OCI-LY7 (cell line): ENCODE measurements around the gene PRKAG2. TPM values are rescaled to one million over a fixed set of nuclear protein-coding genes. Genes with fewer than 3 reads are reported as not detected.

Source experiments
- BruUV-seq: library from RNA; stranded (reverse); fragments of 400-500 nt; replicated peaks from 2 replicates; lab custom pipeline; 2021; lab: Mats Ljungman, UMichigan
- CTCF ChIA-PET: fragments of 300-600 bp; sonication (Branson Sonifier 250); formaldehyde crosslinking; loops from one replicate; lab custom pipeline; 2022; ENCODE audit warnings: antibody characterized with exemption; ENCODE audit not compliant: unreplicated experiment; lab: Charles Lee
- POLR2A ChIA-PET: fragments of 300-600 bp; sonication (Branson Sonifier 250); formaldehyde crosslinking; loops from one replicate; lab custom pipeline; 2022; ENCODE audit warnings: antibody characterized with exemption; lab: Charles Lee
- DNase-seq: peaks from one replicate; pipeline ENCODE4 v3.0.0-alpha.2; 2015; ENCODE audit warnings: low spot score
- H2AFZ ChIP-seq: fragments of 200-600 bp; sonication (generic), shearing (Covaris generic); 2 replicates; pipeline ENCODE4 v1.6.1; 2014; ENCODE audit warnings: mild to moderate bottlenecking, antibody characterized with exemption, low read length, moderate library complexity
- H3K27ac ChIP-seq: fragments of 200-600 bp; sonication (generic); 2 replicates; pipeline ENCODE4 v1.5.1; 2014; ENCODE audit warnings: mixed run types, low read depth, mild to moderate bottlenecking, moderate library complexity, low read length, inconsistent platforms; ENCODE audit not compliant: poor library complexity, severe bottlenecking
- H3K36me3 ChIP-seq: fragments of 200-600 bp; sonication (generic); 2 replicates; pipeline ENCODE4 v1.6.1; 2014; ENCODE audit warnings: mild to moderate bottlenecking, antibody characterized with exemption, low read length, moderate library complexity, mixed read lengths; ENCODE audit not compliant: insufficient read depth
- H3K4me1 ChIP-seq: fragments of 200-600 bp; sonication (generic); 2 replicates; pipeline ENCODE4 v1.5.1; 2014; ENCODE audit warnings: mild to moderate bottlenecking, low read length; ENCODE audit not compliant: insufficient read depth, poor library complexity, severe bottlenecking
- H3K4me2 ChIP-seq: fragments of 200-600 bp; sonication (generic); 2 replicates; pipeline ENCODE4 v1.6.1; 2014; ENCODE audit warnings: mild to moderate bottlenecking, low read length
- H3K4me3 ChIP-seq: fragments of 200-600 bp; sonication (generic); 2 replicates; pipeline ENCODE4 v1.5.1; 2014; ENCODE audit warnings: mild to moderate bottlenecking, low read depth, low read length; ENCODE audit not compliant: poor library complexity, severe bottlenecking
- H3K79me2 ChIP-seq: fragments of 200-600 bp; sonication (generic); 2 replicates; pipeline ENCODE4 v1.6.1; 2016; ENCODE audit warnings: low read depth, mild to moderate bottlenecking, low read length, moderate library complexity, mixed read lengths; ENCODE audit not compliant: insufficient read depth
- H3K9me2 ChIP-seq: fragments of 200-600 bp; sonication (generic); 2 replicates; pipeline ENCODE4 v1.6.1; 2016; ENCODE audit warnings: mild to moderate bottlenecking, low read length, mixed read lengths; ENCODE audit not compliant: insufficient read depth
- H3K9me3 ChIP-seq: fragments of 200-600 bp; sonication (generic); 2 replicates; pipeline ENCODE4 v1.6.1; 2014; ENCODE audit warnings: mild to moderate bottlenecking, mixed run types, low read length, mixed read lengths
- H4K20me1 ChIP-seq: fragments of 200-600 bp; sonication (generic); 2 replicates; pipeline ENCODE4 v1.6.1; 2014; ENCODE audit warnings: mild to moderate bottlenecking, antibody characterized with exemption, low read length, moderate library complexity, mixed read lengths; ENCODE audit not compliant: insufficient read depth
- CTCF ChIP-seq: fragments of 200-600 bp; sonication (generic); conservative IDR thresholded peaks from 2 replicates; pipeline ENCODE4 v1.5.1; 2014; ENCODE audit warnings: mild to moderate bottlenecking, antibody characterized with exemption, low read length, moderate library complexity, mixed read lengths
- EZH2phosphoT487 ChIP-seq: fragments of 200-600 bp; sonication (generic); IDR thresholded peaks from 2 replicates; pipeline ENCODE4 v1.6.1; 2018; ENCODE audit warnings: low read depth, borderline replicate concordance, mild to moderate bottlenecking, mixed run types, antibody characterized with exemption, low read length, moderate library complexity, mixed read lengths
- intact Hi-C: fragments of 100-400 bp; cut with micrococcal nuclease; formaldehyde crosslinking; loops from one replicate; pipeline ENCODE4 v1.10.0; 2022; ENCODE audit not compliant: unreplicated experiment
- total RNA-seq, 2 experiments: library from RNA; depleted of rRNA in 1 of 2; stranded (reverse); fragments of >200 nt in 1 of 2; shearing (Covaris generic) in 1 of 2; gene quantifications; 2 replicates each; pipeline ENCODE4 v1.2.3, GENCODE V29; 2014 to 2022

The PRKAG2 gene
- total RNA-seq, 2 experiments from 2014 or later, result 1.2 to 5.1 TPM

GRCh38 chr7:151700586-151701165 lies 176.2 kb downstream of the PRKAG2 start:
- Histone ChIP-seq H3K79me2 (no peaks in the 10 kb centered on the region), H2AFZ (no peak overlapping the region)
- POLR2A ChIA-PET, result no interaction called here

DNA sequence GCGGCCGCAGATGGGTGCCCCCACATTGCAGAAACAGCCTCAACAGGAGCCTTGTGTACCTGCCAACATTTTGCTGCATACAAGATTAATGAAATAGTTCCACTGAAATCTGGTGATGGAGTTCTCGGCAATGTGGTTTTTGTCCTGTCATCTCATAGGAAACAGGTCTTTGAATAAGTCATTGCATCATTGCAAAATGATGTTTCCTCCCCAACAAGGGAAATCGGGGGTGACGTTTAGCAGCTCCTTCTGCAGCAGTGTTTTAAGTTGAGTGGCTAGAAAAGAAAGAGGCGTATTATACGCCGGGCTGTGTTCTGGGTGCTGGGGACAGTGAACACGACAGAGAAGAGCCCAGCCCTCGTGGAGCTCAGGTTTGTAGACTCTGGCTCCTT lies 177.0 kb downstream of the PRKAG2 start:
- intact Hi-C loops, result no loop called here
- Histone ChIP-seq H3K9me3 (no peaks in the 10 kb centered on the region), H3K79me2 (no peaks in the 10 kb centered on the region), H3K36me3 (no peaks in the 10 kb centered on the region), H3K27ac (no peak overlapping the region), H4K20me1 (no peaks in the 10 kb centered on the region), H2AFZ (no peak overlapping the region), H3K9me2 (no peaks in the 10 kb centered on the region), H3K4me1 (no peaks in the 10 kb centered on the region), H3K4me3 (no peak overlapping the region), H3K4me2 (no peak overlapping the region)
- CTCF ChIA-PET, result no interaction called here
- POLR2A ChIA-PET, result no interaction called here
- BruUV-seq, result no TSS peak
- TF ChIP-seq EZH2phosphoT487 (no peak), CTCF (no peak)
- no peak for DNase-seq

More at GRCh38 chr7:151700586-151701165, 176.2 kb downstream of the PRKAG2 start:
- intact Hi-C loops, result no loop called here
- Histone ChIP-seq H3K9me3 (no peaks in the 10 kb centered on the region), H3K27ac (no peak overlapping the region), H3K9me2 (no peaks in the 10 kb centered on the region), H3K36me3 (no peaks in the 10 kb centered on the region), H3K4me1 (no peaks in the 10 kb centered on the region), H3K4me3 (no peak overlapping the region), H4K20me1 (no peaks in the 10 kb centered on the region), H3K4me2 (no peak overlapping the region)
- CTCF ChIA-PET, result no interaction called here
- DNase-seq, result no peak
- TF ChIP-seq CTCF (no peak), EZH2phosphoT487 (no peak)
- no TSS peak for BruUV-seq

DNA sequence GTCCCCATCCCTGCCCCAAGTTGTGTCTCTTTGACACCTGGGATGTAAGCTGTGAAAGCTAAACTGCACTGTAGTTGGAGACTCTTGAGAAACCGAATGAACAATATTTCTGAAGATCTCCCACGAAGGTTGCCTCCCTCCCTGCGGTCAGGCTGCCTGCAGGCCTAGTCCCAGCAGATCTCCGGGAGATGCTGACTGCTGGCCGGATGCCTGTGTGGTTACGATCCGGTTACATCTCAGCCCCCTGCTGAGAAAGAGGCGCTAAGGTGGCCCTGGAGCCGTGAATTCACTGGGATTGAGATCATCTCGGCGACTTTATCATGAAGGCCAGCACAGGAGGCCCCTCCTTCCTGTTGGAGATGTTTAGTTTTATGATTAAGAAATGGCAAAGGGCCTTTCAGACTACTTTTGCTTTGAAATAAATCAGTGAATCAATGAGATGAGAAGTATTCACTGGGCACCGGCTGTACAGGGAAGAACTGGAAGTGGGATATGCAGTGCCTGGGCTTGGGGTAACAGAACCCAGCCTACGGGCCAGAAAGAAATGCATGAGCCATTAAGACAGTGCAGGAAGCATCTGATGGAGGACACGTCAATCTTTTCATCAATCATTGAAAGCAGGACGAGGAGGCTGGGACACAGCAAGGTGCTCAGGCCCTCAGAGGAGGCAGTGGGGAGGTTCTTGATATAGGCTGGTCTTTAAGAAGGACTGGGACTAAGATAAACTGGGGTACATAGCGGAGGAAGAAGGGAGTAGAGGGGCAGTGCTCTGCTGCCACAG lies 177.6 kb downstream of the PRKAG2 start:
- H4K20me1 ChIP-seq, result no peaks in the 10 kb centered on the region
- no peaks in the 10 kb centered on the region for H3K36me3 ChIP-seq
- no peaks in the 10 kb centered on the region for H3K9me3 ChIP-seq
- no TSS peak for BruUV-seq
- H3K4me2 ChIP-seq, result no peak overlapping the region
- ChIA-PET CTCF (no interaction called here), POLR2A (no interaction called here)
- DNase-seq, result no peak
- H3K4me1 ChIP-seq, result no peaks in the 10 kb centered on the region
- no peak overlapping the region for H3K27ac ChIP-seq
- no peak overlapping the region for H2AFZ ChIP-seq
- TF ChIP-seq CTCF, result no peak
- no peak for TF ChIP-seq EZH2phosphoT487
- intact Hi-C loops, result no loop called here
- H3K9me2 ChIP-seq, result no peaks in the 10 kb centered on the region
- no peaks in the 10 kb centered on the region for H3K79me2 ChIP-seq
- H3K4me3 ChIP-seq, result no peak overlapping the region
